Bronchial epithelial cell (primary cell): ENCODE data around the gene ARMH4. TPM values are rescaled to one million over a fixed set of nuclear protein-coding genes. Genes with fewer than 3 reads are reported as not detected.
A peak's percentile ranks its signal among the peaks of the same experiment; 100 is the strongest.

ENCODE experiments used
- DNase-seq: peaks from one replicate; pipeline ENCODE4 v3.0.0-alpha.2; 2010; ENCODE audit warnings: low read depth
- FAIRE-seq: peaks from 2 replicates; lab custom pipeline; 2011; peaks lifted over from hg19 to GRCh38; lab: Jason Lieb, UNC
- H3K27me3 ChIP-seq: 2 replicates; pipeline ENCODE4 v1.5.1; 2011; ENCODE audit warnings: low read length; ENCODE audit not compliant: control insufficient read depth, insufficient read depth
- H3K36me3 ChIP-seq: 2 replicates; pipeline ENCODE4 v1.5.1; 2011; ENCODE audit warnings: low read length; ENCODE audit not compliant: control insufficient read depth, insufficient read depth
- H3K4me3 ChIP-seq: 2 replicates; pipeline ENCODE4 v1.5.1; 2011; ENCODE audit warnings: mild to moderate bottlenecking, low read depth, low read length, control low read depth
- total RNA-seq: library from RNA; depleted of rRNA; stranded (reverse); fragments of >200 nt; gene quantifications from 2 replicates; pipeline ENCODE4 v1.2.1, GENCODE V29; 2014
- TF ChIP-seq, protein P1 (sequence below): IDR thresholded peaks from 2 replicates; pipeline ENCODE4 v1.5.1; 2011; ENCODE audit warnings: mild to moderate bottlenecking, moderate library complexity, low read length, control low read depth, inconsistent platforms; ENCODE audit not compliant: insufficient read depth, severe bottlenecking

Gene ARMH4
- total RNA-seq, 1 donor from 2014 or later = under 0.01 TPM

GRCh38 chr14:58071341-58071740 lies 80.7 kb downstream of the ARMH4 start:
- FAIRE-seq (no peak), DNase-seq (no peak)
- no peaks in the 10 kb centered on the region for H3K36me3 ChIP-seq
- TF ChIP-seq, protein P1, sequence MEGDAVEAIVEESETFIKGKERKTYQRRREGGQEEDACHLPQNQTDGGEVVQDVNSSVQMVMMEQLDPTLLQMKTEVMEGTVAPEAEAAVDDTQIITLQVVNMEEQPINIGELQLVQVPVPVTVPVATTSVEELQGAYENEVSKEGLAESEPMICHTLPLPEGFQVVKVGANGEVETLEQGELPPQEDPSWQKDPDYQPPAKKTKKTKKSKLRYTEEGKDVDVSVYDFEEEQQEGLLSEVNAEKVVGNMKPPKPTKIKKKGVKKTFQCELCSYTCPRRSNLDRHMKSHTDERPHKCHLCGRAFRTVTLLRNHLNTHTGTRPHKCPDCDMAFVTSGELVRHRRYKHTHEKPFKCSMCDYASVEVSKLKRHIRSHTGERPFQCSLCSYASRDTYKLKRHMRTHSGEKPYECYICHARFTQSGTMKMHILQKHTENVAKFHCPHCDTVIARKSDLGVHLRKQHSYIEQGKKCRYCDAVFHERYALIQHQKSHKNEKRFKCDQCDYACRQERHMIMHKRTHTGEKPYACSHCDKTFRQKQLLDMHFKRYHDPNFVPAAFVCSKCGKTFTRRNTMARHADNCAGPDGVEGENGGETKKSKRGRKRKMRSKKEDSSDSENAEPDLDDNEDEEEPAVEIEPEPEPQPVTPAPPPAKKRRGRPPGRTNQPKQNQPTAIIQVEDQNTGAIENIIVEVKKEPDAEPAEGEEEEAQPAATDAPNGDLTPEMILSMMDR = no peak
- no peaks in the 10 kb centered on the region for H3K27me3 ChIP-seq
- H3K4me3 ChIP-seq = no peak overlapping the region

DNA sequence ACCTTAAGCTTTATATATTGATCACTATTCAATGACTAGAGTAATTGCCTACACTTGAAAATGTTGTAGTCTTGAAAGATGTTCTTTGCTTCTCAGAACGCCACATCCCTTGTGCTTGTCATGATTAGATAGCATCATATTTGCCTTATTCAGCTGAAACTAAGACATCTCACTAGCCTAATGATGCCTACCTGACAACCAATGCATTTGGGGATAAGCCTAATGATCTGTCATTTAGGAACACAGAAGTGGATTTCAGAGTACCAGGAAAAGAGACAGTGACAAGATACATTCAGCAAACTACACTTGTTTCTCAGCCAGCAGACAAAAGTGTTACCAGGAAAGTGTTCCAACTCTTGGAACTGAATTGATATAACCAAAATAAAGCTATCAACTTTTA lies 83.7 kb downstream of the ARMH4 start:
- Histone ChIP-seq H3K36me3 (no peaks in the 10 kb centered on the region), H3K27me3 (no peaks in the 10 kb centered on the region), H3K4me3 (no peak overlapping the region)
- TF ChIP-seq, protein P1 = no peak
- no peak for DNase-seq
- FAIRE-seq = no peak

- FAIRE-seq (peak; percentile 73), DNase-seq (peak; percentile 96)
- TF ChIP-seq, protein P1 = no peak
- no peaks in the 10 kb centered on the region for H3K36me3 ChIP-seq
- H3K27me3 ChIP-seq = no peaks in the 10 kb centered on the region
- no peak overlapping the region for H3K4me3 ChIP-seq
These were observed 85.9 kb downstream of the ARMH4 start for GRCh38 chr14:58066115-58066514.

- DNase-seq (no peak), FAIRE-seq (no peak)
- H3K27me3 ChIP-seq = peaks cover 7% of the 10 kb centered on the region
- TF ChIP-seq, protein P1 = no peak
- H3K4me3 ChIP-seq = no peak overlapping the region
- H3K36me3 ChIP-seq = no peaks in the 10 kb centered on the region
These were observed 90.4 kb downstream of the ARMH4 start for GRCh38 chr14:58061581-58061980.

GRCh38 chr14:58060898-58061297 lies 91.1 kb downstream of the ARMH4 start:
- Histone ChIP-seq H3K27me3 (peaks cover 8% of the 10 kb centered on the region), H3K36me3 (no peaks in the 10 kb centered on the region), H3K4me3 (no peak overlapping the region)
- TF ChIP-seq, protein P1 = no peak
- FAIRE-seq (peak; percentile 23), DNase-seq (no peak)

DNA sequence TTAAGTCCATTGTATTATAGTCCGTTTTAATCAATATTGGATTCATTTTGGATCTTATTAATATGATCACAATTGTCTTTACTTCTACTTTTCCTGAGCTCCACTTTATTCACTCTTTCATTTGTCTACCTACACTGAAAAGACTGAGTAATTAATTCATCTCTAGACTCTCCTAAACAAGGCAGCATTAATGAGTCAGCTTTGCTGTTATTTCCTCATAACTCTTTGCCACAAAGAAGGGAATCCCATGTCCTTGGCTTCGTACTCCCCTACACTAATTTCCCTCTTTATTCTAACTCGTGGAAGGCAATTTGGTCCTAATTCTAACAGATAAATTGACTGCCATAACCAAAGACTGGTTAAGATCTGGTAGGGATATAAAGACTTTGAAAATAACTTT lies 91.9 kb downstream of the ARMH4 start:
- DNase-seq (peak; percentile 71), FAIRE-seq (no peak)
- Histone ChIP-seq H3K27me3 (peaks cover 8% of the 10 kb centered on the region), H3K4me3 (no peak overlapping the region), H3K36me3 (no peaks in the 10 kb centered on the region)
- TF ChIP-seq, protein P1 = no peak
